ENCODE data around the gene TMEM174. TPM values are rescaled to one million over a fixed set of nuclear protein-coding genes. Genes with fewer than 3 reads are reported as not detected.
A peak's percentile ranks its signal among the peaks of the same experiment; 100 is the strongest.
"Not testable (repeated sequence)": the region's sequence is repeated elsewhere in the genome, so short reads cannot be mapped to it uniquely, and the experiment has no call there.

TMEM174 gene
- total RNA-seq, 1 donor from 2014 or later = not detected

DNA sequence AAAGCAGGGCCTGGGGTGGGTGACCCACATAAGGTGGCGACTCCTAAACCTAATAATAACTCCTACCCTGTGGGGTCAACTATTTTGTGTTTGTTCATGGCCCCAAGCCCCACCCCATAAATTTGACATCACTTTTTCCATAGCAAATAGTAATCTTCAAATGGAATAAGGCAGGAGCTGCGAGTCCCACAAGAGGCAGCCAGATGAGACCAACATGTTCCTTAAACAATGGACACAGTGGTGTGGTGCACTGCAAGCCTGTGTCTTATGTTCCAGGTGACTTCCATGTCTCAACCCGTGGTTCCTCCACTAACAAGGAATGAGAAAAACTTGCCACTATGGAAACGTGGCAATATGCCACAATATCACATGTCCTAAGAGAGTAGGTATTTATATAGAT lies 20.6 kb downstream of the TMEM174 start:
- DNase-seq (ENCODE audit: low read depth in 2 of 2) = no peak

DNA sequence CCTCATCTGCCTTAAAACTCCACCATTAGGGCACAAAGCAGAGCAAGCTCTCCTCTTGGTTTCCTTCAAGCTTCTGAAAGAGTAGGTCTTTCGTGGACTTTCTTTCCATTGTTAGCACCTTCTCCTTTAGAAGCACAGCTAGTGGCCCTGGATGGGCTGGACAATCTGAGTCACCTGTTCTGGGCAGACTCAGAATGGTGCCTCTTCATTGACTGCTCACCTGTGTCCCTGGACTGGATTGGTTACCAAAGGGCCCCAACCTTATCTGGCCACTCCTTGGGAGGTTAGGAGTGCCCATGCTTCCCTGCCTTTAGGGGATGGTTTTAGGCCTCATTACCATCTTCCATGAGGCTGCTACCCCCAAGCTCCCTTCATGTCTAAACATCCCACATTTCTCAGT lies 23.2 kb downstream of the TMEM174 start:
- DNase-seq (ENCODE audit: low read depth in 2 of 2) = no peak

DNA sequence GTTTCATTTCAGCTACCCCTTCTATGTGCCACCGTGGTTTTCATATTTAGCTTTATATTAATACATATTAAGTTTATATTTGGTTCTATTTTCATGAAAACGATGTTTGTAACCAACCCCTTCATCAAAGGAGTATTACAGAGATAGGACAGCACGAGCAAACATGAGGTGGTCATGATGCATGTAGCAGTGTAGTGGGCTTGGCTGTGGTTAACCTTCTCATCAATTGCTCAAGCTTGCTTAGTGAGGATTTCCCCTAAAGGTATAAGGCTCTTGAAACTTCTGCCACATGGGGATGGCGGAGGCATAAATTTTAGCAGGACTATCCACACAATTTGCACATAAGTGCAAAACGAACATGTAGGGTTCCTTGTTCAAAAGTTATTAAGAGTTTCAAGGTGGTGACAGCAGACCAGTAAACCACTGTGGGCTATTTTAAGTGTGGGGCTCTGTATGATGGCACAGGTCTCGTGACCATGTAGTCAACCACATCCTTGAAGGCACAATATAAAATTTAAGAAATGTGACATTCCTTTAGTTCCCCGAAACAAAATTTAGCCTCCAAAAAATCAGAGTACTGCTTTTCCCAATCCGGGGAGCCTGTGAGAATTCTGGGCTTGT lies 24.8 kb downstream of the TMEM174 start:
- DNase-seq (ENCODE audit: low read depth in 2 of 2) = no peak

DNA sequence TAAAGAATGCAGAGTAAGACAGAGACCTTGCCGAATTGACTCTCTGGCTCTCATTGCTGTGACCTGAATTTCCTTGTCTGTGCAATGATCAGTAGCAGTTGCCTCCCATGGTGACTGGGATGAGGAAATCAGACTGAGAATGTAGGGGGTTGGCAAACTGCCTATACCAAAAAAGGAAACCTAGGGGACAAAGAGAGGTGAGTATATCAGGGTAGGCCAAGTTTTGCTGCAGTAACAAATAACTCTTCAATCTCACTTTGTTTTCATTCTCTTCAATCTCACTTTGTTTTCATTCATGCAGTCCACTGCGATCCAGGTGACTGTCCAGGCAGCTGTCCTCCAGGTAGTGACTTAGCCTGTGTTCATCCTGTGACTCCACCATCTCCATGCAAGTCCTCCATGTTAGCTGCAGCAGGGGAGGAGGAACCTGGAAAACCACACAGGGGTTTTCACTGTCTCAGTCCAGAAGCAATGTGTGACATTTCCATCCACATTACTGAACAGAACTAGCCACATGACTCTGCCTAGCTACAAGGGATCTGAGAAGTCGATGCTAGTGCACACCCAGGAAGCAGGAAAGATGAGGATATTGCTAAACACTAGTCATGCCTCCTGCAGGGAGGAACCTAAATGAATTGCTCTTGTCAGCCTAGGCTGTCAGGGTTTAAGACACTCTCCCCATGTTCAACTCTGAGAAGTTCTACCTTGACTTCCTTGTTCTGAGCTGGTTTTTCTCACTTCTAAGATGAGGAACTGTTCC lies 26.0 kb downstream of the TMEM174 start:
- no peak for DNase-seq (ENCODE audit: low read depth in 2 of 2)

DNA sequence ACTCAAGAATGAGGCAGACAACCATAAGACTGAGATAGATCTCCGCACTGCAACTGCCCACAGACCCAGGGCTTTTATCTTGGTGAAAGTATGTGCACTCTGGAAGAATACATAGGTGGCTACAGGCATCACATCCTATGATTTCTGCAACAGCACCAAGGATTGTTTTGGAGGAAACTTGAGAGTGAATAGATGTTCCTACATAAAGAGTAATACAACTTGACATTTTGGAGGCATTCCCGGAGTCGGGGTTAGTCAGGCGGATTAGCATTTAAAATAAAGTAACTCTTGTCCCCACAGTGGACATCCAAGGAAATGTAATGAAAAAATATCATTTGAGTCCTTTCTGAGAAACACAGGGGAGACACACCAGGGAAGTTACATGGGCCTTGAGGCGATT lies 26.7 kb downstream of the TMEM174 start:
- no peak for DNase-seq (ENCODE audit: low read depth in 2 of 2)

DNA sequence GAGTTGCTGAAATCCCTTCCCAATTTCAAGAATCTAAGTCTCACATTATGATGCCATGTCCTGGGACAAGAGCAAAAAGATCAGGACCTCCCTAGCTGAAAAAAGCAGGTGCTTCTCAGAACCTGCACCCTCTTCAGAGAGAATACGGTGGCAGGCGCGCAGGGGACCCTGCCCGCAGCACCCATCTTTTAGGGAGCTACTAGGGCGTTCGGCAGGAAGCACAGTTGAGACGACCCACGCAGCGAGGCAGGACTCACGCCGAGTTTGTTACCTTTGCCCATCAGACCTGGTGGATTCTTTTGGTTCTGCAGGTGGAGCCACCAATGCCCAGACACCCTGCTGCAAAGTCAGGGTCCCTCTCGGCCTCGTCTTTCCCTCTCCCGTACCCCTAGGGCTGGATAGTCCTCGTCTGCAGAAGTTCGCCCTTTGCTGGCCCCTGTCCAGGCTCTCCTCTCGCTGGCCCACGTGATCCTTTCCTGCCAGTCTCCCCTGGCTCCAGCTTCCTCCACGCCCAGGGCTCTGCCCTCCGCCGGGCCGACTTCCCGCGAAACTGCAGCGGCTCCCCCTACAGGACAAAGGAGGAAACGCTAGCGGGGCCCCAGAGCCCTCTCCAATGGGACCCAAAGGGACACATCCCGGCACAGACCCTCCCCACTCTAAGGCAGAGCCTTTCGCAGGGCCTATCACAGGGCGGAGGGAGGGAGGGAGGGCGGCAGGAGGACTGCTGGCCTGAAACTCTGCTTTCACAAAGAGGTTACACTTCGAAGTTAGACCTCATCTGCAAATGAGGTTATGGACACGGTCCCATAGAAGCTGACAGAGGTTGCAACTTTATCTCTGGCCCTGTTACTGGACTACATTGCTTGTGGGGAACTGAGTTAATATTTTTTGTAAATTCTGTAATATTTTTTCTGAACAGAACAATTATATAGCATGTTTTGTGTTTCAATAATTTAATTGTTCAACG lies 28.8 kb downstream of the TMEM174 start:
- peak; percentile 22 to 57 for DNase-seq (ENCODE audit: low read depth in 2 of 2)

DNA sequence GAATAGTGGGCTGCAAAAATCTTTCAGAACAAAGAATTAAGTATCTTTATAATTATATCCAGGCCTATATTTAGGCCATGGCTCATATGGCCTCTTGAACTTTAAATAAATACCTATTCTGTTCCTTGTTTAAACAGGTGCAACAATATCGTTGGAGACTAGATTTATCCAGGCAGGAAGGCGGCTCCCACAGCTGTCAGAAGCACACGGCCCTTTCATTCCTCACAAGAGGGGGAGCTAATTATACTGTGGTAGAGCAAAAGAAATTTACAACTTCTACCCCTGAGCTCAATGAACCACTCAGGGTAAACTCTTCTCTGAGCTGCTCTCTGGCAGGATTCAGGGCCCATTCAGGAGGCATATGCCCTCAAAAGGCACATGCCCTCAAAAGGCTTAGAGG lies 31.3 kb downstream of the TMEM174 start:
- no peak for DNase-seq (ENCODE audit: low read depth in 2 of 2)

DNA sequence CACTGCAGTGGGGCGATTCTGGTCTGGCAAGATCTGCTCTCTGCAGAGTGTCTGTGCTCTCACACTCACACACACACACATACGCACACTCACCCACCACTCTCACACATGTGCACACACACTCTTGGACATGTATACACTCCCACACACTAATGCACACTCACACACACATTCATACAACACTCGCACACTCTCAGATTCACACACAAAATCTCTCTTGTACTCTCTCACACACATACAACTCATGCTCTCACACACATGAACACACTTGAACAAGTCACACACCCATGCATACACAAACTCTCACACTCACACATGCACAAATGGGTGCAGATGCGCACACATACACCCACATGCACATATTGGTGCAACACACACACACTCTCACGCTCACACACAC lies 31.7 kb downstream of the TMEM174 start:
- no peak for DNase-seq (ENCODE audit: low read depth in 2 of 2)

DNA sequence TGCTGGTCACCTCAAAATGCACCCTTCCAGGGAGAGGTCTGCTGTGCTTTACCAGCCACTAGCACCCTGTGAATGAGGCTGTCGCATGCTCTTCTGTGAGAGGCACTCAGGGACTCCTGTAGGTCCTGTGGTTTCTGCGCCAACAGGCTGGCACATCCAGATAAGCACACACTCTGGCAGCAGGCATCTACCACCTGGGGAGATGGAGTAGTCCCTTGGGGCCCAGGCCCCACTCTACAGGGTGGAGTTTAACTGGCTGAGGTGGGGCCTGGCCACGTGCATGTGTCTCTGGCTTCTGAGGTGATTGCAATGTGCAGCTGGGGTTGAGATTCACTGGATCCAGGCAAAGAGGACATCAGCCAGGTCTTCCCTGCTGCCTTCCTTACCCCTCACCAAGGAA lies 32.3 kb downstream of the TMEM174 start:
- no peak for DNase-seq (ENCODE audit: low read depth in 2 of 2)

DNA sequence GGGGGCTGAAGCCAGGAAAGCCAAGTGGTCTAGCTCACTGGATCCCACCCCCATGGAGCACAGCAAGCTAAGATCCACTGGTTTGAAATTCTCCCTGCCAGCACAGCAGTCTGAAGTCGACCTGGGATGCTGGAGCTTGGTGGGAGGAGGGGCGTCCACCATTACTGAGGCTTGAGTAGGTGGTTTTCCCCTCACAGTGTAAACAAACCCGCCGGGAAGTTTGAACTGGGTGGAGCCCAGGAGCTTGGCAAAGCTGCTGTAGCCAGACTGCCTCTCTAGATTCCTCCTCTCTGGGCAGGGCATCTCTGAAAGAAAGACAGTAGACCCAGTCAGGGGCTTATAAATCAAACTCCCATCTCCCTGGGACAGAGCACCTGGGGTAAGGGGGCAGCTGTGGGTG lies 34.2 kb downstream of the TMEM174 start:
- not testable (repeated sequence) for DNase-seq (ENCODE audit: low read depth in 2 of 2)

DNA sequence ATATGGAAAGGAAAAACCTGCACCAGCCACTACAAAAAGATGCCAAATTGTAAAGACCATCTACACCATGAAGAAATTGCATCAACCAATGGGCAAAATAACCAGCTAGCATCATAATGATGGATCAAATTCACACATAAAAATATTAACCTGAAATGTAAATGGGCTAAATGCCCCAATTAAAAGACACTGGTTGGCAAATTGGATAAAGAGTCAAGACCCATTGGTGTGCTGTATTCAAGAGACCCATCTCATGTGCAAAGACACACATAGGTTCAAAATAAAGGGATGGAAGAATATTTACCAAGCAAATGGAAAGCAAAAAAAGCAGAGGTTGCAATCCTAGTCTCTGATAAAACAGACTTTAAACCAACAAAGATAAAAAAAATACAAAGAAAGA lies 36.1 kb downstream of the TMEM174 start:
- DNase-seq (ENCODE audit: low read depth in 2 of 2) = not testable (repeated sequence)

DNA sequence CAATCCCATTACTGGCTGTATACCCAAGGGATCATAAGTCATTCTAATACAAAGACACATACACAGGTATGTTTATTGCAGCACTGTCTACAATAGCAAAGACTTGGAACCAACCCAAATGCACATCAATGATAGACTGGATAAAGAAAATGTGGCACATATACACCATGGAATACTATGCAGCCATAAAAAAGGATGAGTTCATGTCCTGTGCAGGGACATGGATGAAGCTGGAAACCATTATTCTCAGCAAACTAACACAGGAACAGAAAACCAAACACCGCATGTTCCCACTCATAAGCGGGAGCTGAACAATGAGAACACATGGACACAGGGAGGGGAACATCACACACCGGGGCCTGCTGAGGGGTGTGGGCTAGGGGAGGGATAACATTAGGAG lies 39.7 kb downstream of the TMEM174 start:
- not testable (repeated sequence) for DNase-seq (ENCODE audit: low read depth in 2 of 2)

DNA sequence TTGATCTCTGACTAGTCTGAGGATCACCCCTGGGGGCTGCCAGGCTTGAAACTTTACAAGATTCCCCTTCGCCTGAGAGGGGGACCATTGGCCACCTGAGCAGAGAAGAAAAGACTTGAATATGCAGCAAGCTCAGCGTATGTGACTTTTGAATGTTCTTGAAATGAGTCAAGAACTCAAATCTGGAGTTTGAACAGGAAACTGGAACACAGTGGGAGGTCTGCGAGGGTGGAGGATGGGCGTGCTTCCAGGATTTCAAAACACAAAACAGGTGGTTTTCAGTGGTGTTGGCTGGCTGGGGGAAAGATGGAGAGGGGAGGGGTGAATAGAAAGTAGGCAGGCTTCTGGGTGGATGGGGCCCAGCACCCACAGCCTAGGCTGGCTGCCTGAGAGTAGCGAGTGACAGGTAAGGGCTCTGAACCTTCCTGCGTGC lies 40.6 kb downstream of the TMEM174 start:
- DNase-seq (ENCODE audit: low read depth in 2 of 2) = no peak

DNA sequence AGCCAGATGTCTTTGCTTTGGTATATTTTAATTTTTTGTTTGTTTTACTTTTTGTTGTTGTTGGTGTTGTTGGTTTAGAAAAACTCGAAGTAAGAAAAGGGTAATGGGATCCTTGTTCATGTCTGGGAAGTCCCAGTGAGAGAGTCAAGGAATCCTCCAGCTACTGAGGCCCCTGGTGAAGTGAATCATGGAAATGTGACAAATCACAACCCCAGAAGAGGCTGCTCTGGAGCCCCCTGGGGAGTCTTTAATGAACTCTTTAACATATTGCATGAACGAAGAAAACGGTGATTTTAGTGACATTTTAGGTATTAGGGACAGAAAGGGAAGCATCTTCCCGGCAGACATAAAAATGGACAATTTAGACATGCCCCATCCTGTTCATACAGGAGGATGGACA lies 41.3 kb downstream of the TMEM174 start:
- DNase-seq (ENCODE audit: low read depth in 2 of 2) = no peak

DNA sequence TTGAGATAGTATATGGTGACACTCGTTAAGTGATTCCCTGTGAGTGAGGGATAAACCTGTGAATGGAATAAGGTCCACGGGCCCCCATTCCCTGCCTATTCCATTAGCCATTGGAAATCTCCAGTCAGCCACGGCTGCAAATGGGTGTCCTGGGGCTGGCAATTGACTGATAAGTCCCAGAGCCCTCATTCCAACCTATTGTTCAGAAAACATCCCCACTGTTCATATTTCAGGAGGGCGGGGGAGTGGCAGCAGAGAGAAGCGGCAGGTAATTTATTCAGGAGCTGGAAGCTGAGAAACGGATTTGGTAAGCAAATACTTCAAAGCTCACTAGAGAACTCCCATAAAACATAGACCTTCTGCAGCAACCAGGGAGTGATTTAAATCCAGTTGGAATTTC lies 42.0 kb downstream of the TMEM174 start:
- no peak for DNase-seq (ENCODE audit: low read depth in 2 of 2)

DNA sequence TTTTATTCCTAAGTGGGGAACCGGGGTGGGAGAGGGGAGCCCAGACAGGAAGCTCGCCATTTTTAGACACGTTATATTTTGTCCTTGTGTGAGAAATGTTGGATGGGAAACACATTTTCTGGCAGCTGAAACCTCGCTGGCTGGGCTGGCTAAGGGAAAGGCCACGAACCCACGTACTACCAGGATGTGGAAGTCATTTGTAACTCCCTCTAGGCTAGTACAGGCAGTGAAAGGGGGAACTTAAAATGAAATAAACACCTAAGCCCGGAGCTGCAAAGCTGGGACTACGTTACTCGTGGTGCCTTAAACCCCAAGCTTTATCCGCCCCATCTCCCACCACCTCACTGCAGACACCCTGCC lies 42.5 kb downstream of the TMEM174 start:
- DNase-seq (ENCODE audit: low read depth in 2 of 2) = no peak

DNA sequence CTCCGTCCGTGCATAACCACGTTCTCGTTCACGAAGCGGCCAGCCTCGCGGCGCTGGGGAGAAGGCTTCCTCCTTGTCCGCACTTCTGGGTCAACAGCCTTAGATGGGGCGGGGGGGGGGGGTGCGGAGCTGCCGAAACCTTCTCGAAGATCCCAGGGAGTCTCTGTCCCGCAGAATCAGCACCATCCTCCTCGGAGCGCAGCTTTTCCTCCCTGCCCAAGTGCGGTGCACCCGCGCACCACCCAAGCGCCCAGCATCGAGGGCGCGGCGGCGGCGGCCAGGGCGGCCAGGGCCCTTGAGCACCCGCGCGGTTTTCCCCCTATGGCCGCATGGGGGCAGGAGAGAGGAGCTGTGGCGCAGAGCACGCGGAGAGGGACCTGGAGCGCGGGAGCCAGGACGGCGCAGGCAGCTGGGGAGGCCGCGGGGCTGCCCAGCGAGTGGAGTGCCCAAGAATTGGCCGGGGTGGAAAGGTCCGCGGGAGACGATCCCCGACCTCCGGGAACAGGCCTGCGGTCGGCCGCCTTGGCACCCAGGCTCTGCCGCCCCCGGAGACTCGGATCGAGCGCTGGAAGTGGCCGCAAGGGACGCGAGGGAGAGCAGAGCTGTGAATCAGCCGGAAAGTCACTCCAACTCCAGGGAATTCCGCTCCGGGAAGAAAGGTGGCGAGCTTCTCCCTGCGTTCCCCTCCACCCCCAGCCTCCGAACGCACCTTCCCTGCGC lies 43.1 kb downstream of the TMEM174 start:
- peak; percentile 33 to 74 for DNase-seq (ENCODE audit: low read depth in 2 of 2)

DNA sequence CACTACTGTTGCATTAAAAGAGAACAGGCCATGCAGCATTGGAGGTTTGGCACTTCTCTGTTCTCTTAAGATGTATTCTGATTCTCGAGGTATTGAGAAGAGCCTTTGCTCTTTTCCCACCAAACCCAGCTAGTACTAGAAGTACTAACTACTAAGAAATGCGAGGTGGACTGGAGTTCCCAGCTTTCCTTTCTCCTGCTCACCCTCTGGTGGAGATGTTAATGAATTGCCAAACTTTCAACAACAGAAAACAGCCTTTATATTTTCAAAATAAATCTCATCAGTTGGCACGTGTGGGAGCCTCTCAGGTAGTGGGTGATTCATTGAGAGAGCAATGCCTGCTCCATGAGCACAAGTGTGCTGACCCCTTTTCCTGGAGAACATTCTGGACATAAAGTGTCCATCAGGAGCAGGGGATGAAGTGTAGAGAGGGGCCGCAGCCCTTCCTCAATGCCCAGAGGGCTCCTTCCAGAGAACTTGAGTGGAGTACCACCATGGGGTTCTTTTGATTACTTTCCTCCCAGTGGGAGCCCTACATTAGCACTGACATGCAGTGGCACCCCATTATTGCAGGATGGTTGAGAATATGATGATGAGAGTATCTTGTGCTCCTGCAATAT lies 45.7 kb downstream of the TMEM174 start:
- DNase-seq (ENCODE audit: low read depth in 2 of 2) = peak in 1 of 2 donors; percentile 31

DNA sequence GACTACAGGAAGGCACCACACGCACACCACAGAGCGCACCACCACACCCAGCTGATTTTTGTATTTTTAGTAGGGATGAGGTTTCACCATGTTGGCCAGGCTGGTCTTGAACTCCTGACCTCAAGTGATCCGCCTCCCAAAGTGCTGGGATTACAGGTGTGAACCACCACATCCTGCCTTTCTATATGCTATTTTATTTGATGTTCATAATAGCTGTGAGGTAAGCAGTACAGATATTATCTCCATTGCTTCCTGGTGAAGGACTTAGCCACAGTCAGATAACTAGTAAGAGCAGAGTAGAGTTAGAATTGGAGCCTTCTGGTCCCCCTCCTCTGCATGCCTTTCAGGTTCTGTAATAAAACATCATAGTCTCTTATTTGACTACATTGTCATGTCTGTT lies 46.3 kb downstream of the TMEM174 start:
- DNase-seq (ENCODE audit: low read depth in 2 of 2) = not testable (repeated sequence)

DNA sequence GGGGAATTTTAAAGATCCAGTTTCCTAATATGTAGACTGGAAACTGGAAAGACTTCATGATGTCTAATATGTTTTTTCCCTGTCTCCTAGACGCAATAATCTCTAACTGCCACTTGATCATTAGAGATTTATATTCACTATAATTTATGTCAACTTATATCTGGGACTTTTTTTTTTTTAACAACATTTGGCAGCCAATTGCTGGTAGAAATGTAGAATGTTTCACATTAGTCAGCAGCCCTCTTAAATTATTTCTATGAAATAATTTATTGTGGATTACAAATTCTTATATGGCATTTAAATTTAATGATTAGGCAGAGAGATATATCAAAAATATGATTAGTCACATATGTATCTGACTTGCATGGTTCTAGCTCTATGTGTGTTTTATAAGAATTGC lies 48.2 kb downstream of the TMEM174 start:
- no peak for DNase-seq (ENCODE audit: low read depth in 2 of 2)

DNA sequence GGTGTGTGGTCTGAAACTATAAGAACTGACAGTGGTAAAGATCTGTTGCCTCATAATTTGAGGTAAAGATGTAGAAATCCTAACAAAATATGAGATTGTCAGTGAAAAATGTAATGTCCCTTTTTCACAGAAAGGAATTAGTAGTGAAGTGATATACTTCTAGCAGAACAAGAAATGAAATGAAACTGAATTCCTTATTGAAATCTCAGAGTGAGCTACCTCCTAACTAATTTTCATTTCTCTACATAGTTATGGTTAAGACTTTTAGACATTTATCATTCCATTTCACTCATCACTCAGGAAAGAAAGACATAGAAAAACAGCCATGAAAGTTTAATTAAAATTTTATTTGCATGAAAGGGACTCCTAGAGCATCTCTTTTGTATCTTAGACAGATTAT lies 48.7 kb downstream of the TMEM174 start:
- no peak for DNase-seq (ENCODE audit: low read depth in 2 of 2)
